Endothelial cell (in vitro differentiated cells): ENCODE data around the gene ACTN2. TPM values are rescaled to one million over a fixed set of nuclear protein-coding genes. Genes with fewer than 3 reads are reported as not detected.

Experiments
- DNase-seq: peaks from one replicate; pipeline ENCODE4 v3.0.0; 2021; ENCODE audit warnings: low spot score
- H3K27ac Mint-ChIP-seq: one replicate; pipeline ENCODE4 v1.8.0; 2021; ENCODE audit warnings: mixed read lengths, inconsistent platforms; ENCODE audit not compliant: unreplicated experiment
- H3K27me3 Mint-ChIP-seq: one replicate; pipeline ENCODE4 v1.8.0; 2021; ENCODE audit warnings: mild to moderate bottlenecking, moderate library complexity, mixed read lengths, inconsistent platforms; ENCODE audit not compliant: unreplicated experiment
- H3K36me3 Mint-ChIP-seq: one replicate; pipeline ENCODE4 v1.8.0; 2021; ENCODE audit warnings: mild to moderate bottlenecking, low read depth, mixed read lengths, inconsistent platforms; ENCODE audit not compliant: unreplicated experiment
- H3K4me1 Mint-ChIP-seq: one replicate; pipeline ENCODE4 v1.8.0; 2021; ENCODE audit warnings: mild to moderate bottlenecking, mixed read lengths, inconsistent platforms; ENCODE audit not compliant: unreplicated experiment
- H3K4me3 Mint-ChIP-seq: one replicate; pipeline ENCODE4 v1.8.0; 2021; ENCODE audit warnings: mild to moderate bottlenecking, mixed read lengths, inconsistent platforms; ENCODE audit not compliant: unreplicated experiment
- H3K9me3 Mint-ChIP-seq: one replicate; pipeline ENCODE4 v1.8.0; 2021; ENCODE audit warnings: mixed read lengths, inconsistent platforms; ENCODE audit not compliant: unreplicated experiment
- total RNA-seq: library from RNA; stranded (reverse); fragmentation: NEBNext Ultra II Directional; extraction: Animal tissue kit (Norgen Biotek cat#: 25700); gene quantifications from one replicate; pipeline ENCODE4 v1.2.1, GENCODE V29; 2021; ENCODE audit not compliant: unreplicated experiment
- TF ChIP-seq, protein P1 (sequence below): fragments of 200-600 bp; sonication (generic); IDR thresholded peaks from one replicate; pipeline ENCODE4 v1.5.0; 2021; ENCODE audit warnings: antibody characterized with exemption; ENCODE audit not compliant: unreplicated experiment

Gene ACTN2
- total RNA-seq, 1 donor from 2014 or later = 0.21 TPM

DNA sequence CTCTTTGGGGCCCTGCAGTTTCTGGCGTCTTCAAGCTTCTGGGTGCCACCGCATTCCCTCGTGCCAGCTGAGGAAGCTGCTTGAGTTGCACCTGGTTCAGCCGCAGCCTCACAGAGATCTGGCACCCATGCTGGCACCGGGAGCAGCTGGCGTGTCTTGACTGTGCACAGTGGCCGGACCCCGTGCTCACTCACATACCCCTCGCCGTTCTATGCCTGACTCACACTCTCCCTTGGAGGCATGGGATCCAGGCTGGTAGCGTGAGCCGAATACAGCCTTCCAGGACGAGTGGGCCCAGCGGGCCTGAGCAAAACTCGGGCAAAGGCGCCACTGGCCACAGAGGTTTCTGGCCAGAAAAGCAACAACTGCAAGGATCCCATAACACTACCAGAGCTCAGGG lies 100.2 kb downstream of the ACTN2 start:
- Mint-ChIP-seq H3K27ac (no peak overlapping the region), H3K4me1 (no peaks in the 10 kb centered on the region), H3K9me3 (no peaks in the 10 kb centered on the region), H3K27me3 (peaks cover 7% of the 10 kb centered on the region), H3K4me3 (no peak overlapping the region), H3K36me3 (no peaks in the 10 kb centered on the region)
- TF ChIP-seq, protein P1, sequence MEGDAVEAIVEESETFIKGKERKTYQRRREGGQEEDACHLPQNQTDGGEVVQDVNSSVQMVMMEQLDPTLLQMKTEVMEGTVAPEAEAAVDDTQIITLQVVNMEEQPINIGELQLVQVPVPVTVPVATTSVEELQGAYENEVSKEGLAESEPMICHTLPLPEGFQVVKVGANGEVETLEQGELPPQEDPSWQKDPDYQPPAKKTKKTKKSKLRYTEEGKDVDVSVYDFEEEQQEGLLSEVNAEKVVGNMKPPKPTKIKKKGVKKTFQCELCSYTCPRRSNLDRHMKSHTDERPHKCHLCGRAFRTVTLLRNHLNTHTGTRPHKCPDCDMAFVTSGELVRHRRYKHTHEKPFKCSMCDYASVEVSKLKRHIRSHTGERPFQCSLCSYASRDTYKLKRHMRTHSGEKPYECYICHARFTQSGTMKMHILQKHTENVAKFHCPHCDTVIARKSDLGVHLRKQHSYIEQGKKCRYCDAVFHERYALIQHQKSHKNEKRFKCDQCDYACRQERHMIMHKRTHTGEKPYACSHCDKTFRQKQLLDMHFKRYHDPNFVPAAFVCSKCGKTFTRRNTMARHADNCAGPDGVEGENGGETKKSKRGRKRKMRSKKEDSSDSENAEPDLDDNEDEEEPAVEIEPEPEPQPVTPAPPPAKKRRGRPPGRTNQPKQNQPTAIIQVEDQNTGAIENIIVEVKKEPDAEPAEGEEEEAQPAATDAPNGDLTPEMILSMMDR = no peak
- DNase-seq = no peak

DNA sequence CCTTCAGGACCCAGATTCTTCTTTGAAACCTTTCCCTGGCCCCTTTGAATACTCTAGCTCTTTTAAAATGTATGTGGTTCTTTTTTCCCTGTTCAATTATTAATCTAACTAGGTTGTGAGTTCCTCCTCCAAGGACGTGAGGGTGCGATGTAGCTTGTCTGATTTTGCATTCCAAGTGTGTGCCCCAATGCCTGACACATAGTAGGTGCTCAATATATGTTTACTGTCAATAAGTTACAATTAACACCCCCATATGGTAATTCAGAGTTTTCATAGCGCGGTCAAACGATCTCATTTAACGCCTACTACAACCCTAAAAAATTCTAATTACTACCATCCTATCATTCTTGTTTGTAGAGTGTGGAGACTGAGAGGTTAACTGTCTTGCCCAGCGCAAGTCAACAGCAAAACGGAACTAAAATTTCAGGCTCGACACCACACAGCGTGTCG lies 108.3 kb downstream of the ACTN2 start:
- Mint-ChIP-seq H3K4me1 (peaks cover 10% of the 10 kb centered on the region), H3K27me3 (no peaks in the 10 kb centered on the region), H3K9me3 (no peaks in the 10 kb centered on the region), H3K36me3 (no peaks in the 10 kb centered on the region), H3K27ac (peak overlapping the region; percentile 76), H3K4me3 (peak overlapping the region; percentile 96)
- no peak for DNase-seq
- TF ChIP-seq, protein P1 = no peak

DNA sequence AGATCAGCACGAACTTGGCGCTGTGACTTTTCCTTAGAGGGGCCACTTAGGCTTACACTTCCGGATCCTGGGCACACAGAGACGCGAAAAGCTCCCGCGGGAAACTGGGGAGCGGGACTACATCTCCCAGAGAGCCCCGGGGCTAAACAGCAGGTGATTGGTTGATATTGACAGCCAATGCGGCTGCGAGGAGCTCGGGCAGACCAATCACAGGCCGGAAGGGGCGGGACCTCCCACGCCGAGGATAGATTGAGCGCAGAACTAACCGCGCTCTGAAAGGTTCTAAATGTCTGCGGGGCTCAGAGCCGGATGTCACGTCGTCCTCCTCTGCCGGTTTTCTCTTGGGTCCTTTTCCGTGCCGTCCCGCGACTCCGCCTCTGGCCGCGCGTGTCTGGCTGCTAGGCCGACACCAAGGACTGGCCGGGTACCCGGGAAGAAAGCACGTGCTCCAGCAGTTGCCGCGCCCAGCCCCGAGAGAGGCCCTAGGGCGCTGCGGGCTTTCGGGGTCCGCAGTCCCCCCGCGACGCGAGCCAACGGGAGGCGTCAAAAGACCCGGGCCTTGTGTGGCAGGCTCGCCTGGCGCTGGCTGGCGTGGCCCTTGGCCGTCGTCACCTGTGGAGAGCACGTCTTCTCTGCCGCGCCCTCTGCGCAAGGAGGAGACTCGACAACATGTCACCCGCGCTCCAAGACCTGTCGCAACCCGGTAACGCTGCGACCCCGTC lies 108.9 kb downstream of the ACTN2 start, which contains the start of gene MTR:
MTR (plus strand) TSS at position 258 of the 722 bp plus-strand sequence; CDS start at position 670, 412 bp downstream.
- H3K27me3 Mint-ChIP-seq = no peaks in the 10 kb centered on the region
- H3K4me3 Mint-ChIP-seq = peak within 1 kb of the TSS; percentile 96
- H3K36me3 Mint-ChIP-seq = no peaks in the 10 kb centered on the region
- TF ChIP-seq, protein P1 = no peak
- no peaks in the 10 kb centered on the region for H3K9me3 Mint-ChIP-seq
- H3K4me1 Mint-ChIP-seq = peaks cover 10% of the 10 kb centered on the region
- peak; percentile 93 for DNase-seq
- H3K27ac Mint-ChIP-seq = peak within 1 kb of the TSS; percentile 76

DNA sequence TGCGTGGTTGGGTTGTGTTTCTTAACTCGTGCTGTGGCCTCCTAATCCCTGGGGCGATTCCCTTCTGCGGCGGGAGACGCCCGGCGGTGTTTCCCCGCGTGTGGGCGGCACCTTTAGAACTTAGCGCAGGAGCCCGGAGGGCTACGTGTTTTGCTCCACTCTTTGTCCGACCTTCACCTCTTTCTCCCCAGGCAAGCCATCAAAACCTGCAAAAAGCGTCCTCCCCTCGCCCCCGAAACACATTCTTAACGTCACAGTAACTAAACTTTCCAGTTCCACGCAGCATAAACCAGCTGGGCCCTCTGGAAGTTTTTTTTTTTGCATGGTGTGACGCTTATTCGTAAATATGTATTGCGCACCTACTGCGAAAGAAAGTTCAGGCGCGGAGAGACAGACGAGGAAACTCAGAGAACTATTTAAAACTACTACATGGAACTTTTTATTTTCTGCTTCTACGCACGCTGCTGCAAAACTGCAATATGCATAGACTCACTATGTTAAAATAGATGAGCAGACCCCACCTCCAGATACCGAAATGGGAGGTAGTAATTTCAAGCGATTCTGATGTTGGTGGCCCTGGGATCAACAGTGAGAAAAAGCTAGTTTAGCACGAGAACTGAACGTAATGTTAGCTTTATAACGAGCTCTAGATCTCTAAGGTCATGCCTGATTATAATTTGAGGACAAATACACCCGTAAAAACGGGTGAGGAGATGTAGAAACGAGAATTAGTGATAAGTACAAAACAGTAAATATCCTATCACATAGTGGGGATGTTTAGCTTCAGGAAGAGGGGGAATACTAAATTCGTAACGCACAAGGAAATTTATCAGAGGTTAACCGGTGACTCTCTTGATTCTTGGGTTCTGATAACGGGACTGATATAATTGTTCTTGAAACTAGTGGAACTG lies 109.7 kb downstream of the ACTN2 start:
- TF ChIP-seq, protein P1 = no peak
- peak; percentile 4 for DNase-seq
- peak overlapping the region; percentile 20 for H3K27ac Mint-ChIP-seq
- no peaks in the 10 kb centered on the region for H3K9me3 Mint-ChIP-seq
- H3K36me3 Mint-ChIP-seq = no peaks in the 10 kb centered on the region
- H3K4me3 Mint-ChIP-seq = peak overlapping the region; percentile 96
- no peaks in the 10 kb centered on the region for H3K27me3 Mint-ChIP-seq
- H3K4me1 Mint-ChIP-seq = peaks cover 10% of the 10 kb centered on the region
